ENCODE data around the gene SKP2. TPM values are rescaled to one million over a fixed set of nuclear protein-coding genes. Genes with fewer than 3 reads are reported as not detected.

Gene SKP2
- total RNA-seq, 6 donors from 2014 or later: 7.7 to 16.8 (median 14.4) TPM

DNA sequence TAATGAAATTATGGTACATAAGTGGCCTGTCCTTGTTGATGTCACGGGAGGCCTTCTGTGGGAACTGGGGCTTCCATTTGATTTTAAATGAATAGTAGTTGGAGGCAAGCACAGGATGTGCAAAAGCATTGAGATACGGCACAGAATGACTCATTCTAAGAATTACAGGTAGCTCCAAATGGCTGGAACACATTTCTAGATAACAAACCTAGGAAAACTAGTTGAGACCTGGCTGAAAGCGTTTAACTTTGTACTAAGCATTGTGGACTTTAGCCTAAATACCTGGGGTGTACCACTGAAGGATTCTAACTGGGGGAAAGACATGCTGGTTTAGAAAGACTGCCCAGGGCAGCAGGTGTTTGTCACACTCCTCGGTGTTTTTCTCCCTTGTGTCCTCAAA is 9.4 kb downstream of the SKP2 start:
- no peak for TF ChIP-seq POLR2AphosphoS5 (IDR thresholded peaks at IDR 0.05)
- WGBS, 2 donors: 94% methylated on average over 4 of the region's 4 CpGs
- Histone ChIP-seq H3K4me1 (peaks cover 0 to 3% (median 0%) of the 10 kb centered on the region in 4 donors), H3K36me3 (peaks cover 2 to 84% (median 28%) of the 10 kb centered on the region in 4 donors), H3K9me3 (no peaks in the 10 kb centered on the region), H3K27me3 (no peaks in the 10 kb centered on the region), H3K27ac (no peak overlapping the region), H3K4me3 (no peak overlapping the region)
- DNase-seq (no peak), ATAC-seq (ENCODE audit: low FRiP score in 2 of 2) (no peak)

DNA sequence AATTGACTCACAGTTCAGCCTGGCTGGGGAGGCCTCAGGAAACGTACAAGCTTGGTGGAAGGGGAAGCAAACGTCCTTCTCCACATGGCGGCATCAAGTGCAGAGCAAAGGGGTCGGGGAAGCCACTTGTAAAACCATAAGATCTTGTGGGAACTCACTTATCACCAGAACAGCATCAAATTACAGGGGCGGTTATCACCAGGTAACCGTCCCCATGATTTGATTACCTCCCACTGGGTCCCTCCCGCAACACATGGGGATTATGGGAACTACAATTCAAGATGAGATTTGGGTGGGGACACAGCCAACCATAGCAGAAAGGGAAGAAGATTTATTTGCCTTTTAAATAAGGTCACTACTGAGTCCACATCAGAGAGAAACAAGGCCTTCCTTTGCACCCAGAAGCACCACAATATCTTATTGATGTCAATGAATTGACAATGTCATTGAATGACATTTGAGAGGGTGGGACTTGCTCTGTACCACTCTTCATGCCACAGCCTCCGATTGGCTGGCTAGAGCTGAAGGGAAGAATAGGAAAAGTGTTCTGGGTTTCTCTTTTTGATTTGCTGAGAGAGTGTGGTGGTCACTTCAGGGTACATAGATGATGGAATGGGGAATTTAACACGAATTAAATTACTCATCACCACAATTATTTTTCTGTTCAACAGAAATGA is 11.0 kb downstream of the SKP2 start:
- Histone ChIP-seq H3K36me3 (peaks cover 9 to 85% (median 37%) of the 10 kb centered on the region in 4 donors), H3K27ac (no peak overlapping the region), H3K27me3 (no peaks in the 10 kb centered on the region), H3K4me3 (no peak overlapping the region), H3K9me3 (no peaks in the 10 kb centered on the region), H3K4me1 (no peaks in the 10 kb centered on the region)
- 90% methylated on average over 9 of the region's 9 CpGs for WGBS, 2 donors
- TF ChIP-seq POLR2AphosphoS5 (IDR thresholded peaks at IDR 0.05) (no peak), EP300 (IDR thresholded peaks at IDR 0.05) (no peak), POLR2A (IDR thresholded peaks at IDR 0.05) (no peak)
- TF ChIP-seq, protein P1, sequence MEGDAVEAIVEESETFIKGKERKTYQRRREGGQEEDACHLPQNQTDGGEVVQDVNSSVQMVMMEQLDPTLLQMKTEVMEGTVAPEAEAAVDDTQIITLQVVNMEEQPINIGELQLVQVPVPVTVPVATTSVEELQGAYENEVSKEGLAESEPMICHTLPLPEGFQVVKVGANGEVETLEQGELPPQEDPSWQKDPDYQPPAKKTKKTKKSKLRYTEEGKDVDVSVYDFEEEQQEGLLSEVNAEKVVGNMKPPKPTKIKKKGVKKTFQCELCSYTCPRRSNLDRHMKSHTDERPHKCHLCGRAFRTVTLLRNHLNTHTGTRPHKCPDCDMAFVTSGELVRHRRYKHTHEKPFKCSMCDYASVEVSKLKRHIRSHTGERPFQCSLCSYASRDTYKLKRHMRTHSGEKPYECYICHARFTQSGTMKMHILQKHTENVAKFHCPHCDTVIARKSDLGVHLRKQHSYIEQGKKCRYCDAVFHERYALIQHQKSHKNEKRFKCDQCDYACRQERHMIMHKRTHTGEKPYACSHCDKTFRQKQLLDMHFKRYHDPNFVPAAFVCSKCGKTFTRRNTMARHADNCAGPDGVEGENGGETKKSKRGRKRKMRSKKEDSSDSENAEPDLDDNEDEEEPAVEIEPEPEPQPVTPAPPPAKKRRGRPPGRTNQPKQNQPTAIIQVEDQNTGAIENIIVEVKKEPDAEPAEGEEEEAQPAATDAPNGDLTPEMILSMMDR (IDR thresholded peaks at IDR 0.05): no peak
- DNase-seq: no peak
- ATAC-seq (ENCODE audit: low FRiP score in 2 of 2): no peak

DNA sequence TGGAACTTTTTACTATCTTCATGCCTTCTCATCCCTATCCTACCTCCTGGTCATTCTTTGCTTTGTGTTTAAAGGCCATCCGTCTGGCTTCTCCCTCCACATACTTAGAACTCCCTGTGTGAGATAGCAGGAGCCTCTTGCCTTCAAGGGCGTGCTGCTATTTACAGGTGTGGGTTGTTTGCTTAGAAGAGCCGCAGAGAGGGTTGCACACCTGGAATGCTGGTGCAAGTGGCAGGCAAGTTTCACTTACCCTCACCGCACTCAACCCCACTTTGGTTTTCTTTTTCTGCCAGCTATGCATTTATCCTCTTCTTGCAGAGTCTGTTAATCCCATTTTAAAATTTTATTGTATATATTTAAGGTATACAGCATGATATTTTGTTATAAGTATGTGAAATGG is 12.6 kb downstream of the SKP2 start:
- Histone ChIP-seq H3K9me3 (no peaks in the 10 kb centered on the region), H3K27me3 (no peaks in the 10 kb centered on the region), H3K4me3 (no peak overlapping the region), H3K36me3 (peaks cover 12 to 85% (median 47%) of the 10 kb centered on the region in 4 donors), H3K27ac (no peak overlapping the region), H3K4me1 (no peaks in the 10 kb centered on the region)
- 89 to 95% methylated on average over 4 of the region's 4 CpGs for WGBS, 2 donors
- no peak for DNase-seq
- no peak for TF ChIP-seq POLR2A (IDR thresholded peaks at IDR 0.05)
- TF ChIP-seq, protein P1 (IDR thresholded peaks at IDR 0.05): no peak
- no peak for TF ChIP-seq POLR2AphosphoS5 (IDR thresholded peaks at IDR 0.05)
- TF ChIP-seq EP300 (IDR thresholded peaks at IDR 0.05): no peak
- no peak for ATAC-seq (ENCODE audit: low FRiP score in 2 of 2)

DNA sequence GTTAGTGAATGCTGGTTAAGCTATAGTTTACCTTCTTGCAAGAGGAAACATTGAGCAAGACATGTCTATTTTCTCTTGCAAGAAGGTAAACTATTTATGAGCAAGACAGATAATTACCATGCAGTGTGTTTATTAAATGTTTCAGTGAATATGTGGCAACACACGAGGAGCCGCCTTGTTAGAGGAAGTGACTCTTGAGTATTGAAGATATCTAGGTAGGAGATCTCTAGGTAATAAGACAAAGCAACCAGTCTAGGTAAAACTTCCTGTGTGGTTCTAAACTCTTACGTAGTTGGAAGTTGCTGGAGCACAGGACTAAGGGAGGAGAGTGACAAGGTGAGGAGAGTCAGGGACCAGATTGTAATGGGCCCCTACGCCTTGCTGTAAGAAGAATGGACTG is 16.8 kb downstream of the SKP2 start:
- ATAC-seq (ENCODE audit: low FRiP score in 2 of 2): no peak

DNA sequence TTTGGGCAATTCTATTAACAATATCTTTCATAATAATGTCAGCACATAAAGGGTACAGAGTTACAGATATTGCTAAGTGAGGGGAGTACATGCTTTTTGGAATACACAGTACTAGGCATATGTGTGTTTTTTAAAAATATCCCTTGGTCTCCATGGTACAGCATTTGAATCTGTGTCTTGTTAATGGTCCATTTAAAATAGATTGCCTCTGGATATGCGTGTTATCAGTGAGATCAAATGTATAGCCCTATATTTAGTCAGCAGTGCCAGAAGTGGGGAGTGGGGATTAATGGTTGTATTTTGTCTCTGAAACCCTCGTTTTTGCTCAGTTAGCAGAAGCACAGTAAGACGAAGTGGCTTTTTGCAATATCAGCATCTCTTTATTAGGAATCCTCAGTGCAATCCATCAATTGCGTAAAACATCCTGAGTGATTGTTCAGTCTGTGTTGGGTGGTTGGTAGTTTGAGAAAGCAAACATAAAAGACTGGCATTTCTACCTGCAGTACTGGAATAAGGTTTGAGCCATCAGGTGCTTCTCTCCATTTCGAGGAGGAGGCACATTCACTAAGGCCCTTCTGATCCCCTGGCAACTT is 19.0 kb downstream of the SKP2 start:
- DNase-seq: no peak
- Histone ChIP-seq H3K27ac (no peak overlapping the region), H3K4me1 (no peaks in the 10 kb centered on the region), H3K9me3 (no peaks in the 10 kb centered on the region), H3K36me3 (peaks cover 10 to 77% (median 29%) of the 10 kb centered on the region in 4 donors), H3K27me3 (no peaks in the 10 kb centered on the region), H3K4me3 (no peak overlapping the region)
- ATAC-seq (ENCODE audit: low FRiP score in 2 of 2): no peak
- 78 to 89% methylated on average over 5 of the region's 5 CpGs for WGBS, 2 donors
- TF ChIP-seq EP300 (IDR thresholded peaks at IDR 0.05): no peak
- TF ChIP-seq, protein P1 (IDR thresholded peaks at IDR 0.05): no peak
- no peak for TF ChIP-seq POLR2AphosphoS5 (IDR thresholded peaks at IDR 0.05)
- no peak for TF ChIP-seq POLR2A (IDR thresholded peaks at IDR 0.05)

More for the DNA sequence above, 16.8 kb downstream of the SKP2 start:
- Histone ChIP-seq H3K36me3 (peaks cover 12 to 91% (median 37%) of the 10 kb centered on the region in 4 donors), H3K27ac (no peak overlapping the region), H3K4me1 (no peaks in the 10 kb centered on the region), H3K27me3 (no peaks in the 10 kb centered on the region), H3K9me3 (no peaks in the 10 kb centered on the region), H3K4me3 (no peak overlapping the region)
- TF ChIP-seq EP300 (IDR thresholded peaks at IDR 0.05): no peak
- no peak for TF ChIP-seq POLR2AphosphoS5 (IDR thresholded peaks at IDR 0.05)
- no peak for TF ChIP-seq POLR2A (IDR thresholded peaks at IDR 0.05)
- TF ChIP-seq, protein P1 (IDR thresholded peaks at IDR 0.05): no peak
- 82 to 87% methylated on average over 4 of the region's 4 CpGs for WGBS, 2 donors
- DNase-seq: no peak

Measured in upper lobe of left lung (tissue), 6 donors.